ENCODE results near the gene RNU7-1. TPM values are rescaled to one million over a fixed set of nuclear protein-coding genes. Genes with fewer than 3 reads are reported as not detected.

Gene RNU7-1
- polyA plus RNA-seq, 1 donor, result not detected

DNA sequence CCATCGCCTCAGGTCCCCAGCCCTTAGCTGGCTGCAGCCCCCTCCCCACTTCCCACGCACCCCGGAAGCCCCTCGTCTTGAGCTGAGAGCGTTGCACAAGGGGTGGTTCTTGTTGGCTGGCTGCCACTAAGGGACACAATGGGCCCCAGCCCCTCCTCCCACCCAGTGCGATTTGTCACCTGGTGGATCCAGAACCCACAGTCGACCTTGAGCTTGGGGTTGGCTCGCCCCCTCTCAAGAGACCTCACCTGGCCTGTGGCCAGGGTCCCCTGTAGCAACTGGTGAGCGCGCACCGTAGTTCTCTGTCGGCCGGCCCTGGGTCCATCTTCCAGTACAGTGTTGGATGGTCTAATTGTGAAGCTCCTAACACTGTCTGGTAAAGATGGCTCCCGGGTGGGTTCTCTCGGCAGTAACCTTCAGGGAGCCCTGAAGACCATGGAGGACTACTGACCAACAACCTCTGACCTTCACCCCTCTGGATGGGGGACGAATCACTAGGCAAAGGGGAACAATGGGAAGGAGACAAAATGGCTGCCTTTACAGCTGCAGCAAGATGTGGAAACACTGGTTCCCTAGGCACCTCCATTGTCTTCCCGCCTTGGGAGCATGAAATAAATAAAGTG is 20.3 kb downstream of the RNU7-1 start:
- DNase-seq, result no peak

DNA sequence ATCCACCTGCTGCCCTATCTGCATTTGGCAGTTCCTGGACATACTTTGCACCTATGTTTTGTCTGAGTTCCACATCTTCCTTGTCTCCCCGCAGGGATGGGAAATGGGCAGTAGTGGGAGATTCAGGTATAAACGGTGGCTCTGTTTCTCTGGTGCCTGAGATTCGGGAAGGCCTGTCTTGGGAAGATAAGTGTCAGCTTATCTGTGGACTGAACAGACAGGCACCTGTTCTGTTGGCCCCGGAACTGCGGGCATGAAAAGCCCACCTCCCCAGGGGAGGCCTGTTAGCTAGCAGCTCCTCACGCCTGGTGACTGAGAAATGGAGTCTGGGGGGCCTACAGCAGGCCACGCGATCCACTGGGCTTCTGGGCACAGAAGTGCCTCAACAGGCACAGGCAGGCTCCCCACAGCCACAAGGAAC is 21.0 kb downstream of the RNU7-1 start:
- no peak for DNase-seq

DNA sequence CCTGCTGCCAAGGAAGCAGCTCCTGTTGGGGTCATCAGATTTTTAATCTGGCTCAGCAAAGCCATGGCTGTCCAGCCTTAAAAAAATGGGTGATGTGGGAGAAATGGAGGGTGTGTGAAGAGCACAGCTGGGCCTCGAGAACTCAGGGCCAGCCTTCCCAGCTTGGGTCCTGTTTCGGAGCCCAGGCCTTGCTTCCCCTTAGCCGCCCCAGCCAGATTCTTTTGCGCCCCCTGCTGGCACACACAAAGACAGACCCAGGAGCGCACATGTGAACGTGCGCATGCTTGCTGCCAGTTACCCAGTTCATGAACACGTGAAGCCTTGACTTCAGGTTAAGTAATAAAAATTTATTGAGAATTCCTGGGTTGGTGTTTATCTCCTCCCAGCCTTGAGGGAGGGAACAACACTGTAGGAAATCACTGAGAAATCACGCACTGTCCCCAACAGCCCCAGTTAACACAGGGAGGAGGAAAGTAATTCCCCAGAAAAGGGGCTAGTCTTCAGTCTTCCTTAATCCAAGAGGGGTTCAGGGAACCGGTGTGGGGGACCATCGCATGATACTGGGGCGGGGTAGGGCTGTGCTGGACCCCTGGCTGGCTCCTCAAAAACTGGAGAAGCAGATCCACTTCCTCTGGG is 21.5 kb downstream of the RNU7-1 start:
- peak; percentile 85 for DNase-seq

DNA sequence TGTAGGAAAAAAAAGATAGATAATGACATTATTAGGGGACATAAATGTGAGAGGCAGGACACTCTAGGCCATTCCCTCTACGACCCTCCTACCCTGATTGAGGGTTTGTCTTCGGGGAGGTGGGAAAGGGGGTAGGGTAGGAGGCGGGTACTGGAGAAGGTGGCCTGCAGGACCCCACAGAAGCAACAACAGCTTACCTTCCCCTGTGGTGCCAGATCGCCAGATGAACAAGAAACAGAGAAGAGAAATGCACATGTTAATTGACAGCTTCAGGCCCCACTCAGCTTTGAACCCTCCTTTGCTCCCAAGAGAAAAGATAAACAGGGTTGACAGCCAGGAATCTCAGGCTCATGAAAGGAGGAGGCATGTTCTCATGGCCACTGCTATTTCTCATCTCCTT is 22.1 kb downstream of the RNU7-1 start:
- no peak for DNase-seq

DNA sequence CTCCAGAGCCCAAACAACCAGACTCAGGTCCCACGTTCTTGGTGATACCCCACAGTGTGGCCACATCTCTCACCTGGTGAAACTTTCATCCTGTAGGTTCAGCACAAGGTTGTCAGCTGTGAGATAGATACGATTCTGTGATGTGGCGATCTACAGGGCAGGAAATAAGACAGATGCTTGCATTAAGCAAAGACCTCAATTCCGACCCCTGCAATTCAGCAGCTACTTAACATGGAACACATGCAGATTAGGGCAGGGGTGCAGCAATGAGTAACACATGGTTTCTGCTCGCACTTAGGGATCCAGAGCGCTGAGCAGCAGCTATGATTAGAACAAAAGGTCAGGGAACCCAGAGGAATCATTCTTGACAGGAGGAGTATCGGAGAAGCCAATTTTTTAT is 22.7 kb downstream of the RNU7-1 start:
- DNase-seq, result no peak

DNA sequence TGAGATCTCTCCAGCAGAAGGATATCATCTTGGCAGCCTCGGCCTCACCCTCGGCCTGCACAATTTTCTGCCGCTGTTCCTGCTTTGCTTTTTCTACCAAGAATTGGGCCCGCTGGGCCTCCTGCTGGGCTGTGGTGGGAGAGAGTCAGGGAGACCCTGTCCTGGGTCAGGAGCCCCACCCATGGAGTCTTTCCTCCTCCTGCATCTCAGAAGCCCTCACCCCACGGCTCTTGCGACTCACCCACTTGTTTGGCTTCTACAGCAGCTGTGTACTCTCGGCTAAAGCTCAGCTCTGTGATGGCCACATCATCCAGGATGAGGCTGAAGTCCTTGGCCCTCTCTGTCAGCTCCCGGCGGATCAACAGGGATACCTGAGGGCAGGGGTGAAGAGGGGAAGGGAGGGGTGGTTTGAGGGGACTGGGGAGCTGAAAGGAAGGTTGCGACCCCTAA is 24.1 kb downstream of the RNU7-1 start:
- DNase-seq, result no peak

DNA sequence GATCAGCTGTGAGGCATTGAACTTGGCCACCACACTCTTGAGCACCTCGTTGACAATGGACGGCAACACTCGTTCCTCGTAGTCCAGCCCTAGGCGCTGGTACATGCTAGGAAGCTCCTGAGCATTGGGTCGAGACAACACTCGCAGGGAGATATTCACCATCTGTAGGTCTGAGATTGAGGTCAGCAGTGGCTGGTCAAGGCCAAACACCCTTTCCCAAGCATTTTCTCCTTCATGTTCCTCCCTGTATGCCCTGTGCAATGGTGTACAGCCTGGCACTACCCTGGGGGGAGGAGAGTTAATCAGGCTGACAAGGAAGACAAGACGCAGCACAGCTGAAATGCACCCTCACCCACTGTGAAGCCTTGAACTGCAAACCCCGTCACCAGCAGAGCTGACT is 24.8 kb downstream of the RNU7-1 start:
- DNase-seq, result no peak

DNA sequence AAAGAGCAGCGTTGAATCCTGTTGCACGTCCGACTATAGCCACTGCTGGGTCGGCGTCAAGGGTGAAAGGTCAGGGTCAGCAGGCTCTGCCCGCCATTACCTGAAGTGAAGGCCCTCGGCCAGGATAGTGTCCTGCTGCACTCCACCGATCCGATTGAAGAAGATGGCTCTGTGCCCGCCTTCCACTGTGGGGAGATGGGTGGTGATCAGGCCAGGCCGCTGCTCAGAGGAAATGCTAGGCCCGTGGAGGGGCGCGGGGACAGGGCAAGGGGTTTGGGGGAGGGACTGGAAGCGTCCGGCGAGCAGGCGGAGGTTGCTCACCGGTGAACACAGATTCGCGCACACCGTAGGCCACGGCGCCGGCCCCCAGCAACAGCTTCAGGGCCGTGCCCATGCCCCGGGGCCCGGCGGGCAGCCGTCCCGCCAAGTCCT is 26.5 kb downstream of the RNU7-1 start:
- DNase-seq, result no peak

DNA sequence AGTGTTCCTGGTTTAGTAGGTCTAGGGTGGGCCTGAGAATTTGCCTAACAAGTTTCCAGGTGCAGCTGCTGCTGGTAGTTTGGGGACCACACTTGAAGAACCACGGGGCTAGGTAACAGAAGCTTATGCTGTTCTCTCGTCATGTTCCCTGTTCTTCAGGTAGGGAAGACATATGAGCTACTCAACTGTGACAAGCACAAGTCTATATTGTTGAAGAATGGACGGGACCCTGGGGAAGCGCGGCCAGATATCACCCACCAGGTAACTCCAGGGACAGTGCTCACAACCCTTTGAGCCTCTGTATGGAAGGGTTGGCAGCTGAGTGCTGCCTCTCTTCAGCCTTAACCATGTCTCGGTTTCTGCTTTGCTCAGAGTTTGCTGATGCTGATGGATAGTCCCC is 30.6 kb downstream of the RNU7-1 start:
- DNase-seq, result no peak

DNA sequence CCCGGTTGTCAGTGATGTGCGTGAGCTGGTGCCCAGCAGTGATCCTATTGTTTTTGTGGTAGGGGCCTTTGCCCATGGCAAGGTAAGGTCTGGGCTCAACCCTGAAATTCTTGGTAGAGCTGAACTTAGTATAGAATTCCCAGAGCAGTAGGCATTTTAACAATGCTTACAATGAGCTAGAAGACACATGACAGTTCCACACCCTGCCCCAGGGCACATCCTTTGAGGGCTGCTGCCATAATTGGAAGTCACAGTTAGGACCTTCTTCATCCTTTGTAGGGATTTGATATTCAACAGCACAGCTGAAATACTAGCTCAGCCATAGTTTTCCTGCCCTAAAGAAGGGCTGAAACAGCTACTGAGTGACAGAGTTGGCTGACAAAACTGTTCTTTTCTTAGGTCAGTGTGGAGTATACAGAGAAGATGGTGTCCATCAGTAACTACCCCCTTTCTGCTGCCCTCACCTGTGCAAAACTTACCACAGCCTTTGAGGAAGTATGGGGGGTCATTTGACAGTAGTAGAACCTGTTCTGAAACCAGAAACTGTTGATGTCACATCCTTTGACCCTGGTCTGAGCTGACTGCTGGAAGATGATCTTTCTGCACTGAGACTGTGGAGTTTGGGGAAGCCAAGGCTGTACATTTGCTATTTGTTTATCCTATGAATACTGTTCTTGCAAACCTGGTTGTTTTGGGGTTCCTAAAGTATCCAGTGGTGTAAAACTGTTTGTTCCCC is 31.8 kb downstream of the RNU7-1 start:
- DNase-seq, result no peak

DNA sequence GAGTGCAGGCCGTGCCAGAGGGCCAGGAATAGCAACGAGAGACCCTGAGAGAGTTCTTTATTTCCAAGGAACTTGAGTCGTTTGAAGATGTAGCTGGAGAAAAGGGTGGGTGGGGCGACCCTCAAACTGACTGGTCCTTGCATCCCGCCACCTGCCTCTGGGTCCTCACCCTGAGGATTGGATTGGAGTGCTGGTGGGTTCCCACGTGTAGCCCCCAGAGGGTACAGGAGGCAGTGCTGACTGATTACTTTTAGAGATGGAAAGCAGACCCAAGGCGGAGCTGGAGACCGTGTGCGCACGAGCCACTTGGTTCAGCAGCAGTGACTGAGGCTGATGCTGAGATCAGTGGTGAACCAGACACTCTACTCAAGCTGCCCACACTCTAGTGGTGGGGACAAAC is 34.0 kb downstream of the RNU7-1 start:
- DNase-seq, result no peak

DNA sequence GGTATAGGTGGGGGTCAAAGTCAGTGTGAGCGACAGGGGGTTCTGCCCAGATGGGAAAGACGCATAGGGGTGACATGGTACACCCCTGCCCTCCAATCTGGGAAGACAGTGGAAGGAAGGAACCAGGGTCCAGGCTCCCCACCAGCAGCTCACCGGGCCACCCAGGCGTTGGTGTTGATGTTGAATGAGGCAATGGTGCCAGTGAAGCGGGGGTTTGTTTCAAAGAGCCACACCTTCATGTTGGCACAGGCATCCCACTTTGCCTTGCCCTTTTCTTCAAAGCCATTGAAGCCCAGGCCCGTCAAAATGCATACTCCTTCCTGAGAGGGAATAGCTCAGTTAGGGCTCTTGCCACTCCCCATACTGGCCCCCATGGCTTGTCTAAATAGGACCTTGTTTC is 34.6 kb downstream of the RNU7-1 start:
- no peak for DNase-seq

DNA sequence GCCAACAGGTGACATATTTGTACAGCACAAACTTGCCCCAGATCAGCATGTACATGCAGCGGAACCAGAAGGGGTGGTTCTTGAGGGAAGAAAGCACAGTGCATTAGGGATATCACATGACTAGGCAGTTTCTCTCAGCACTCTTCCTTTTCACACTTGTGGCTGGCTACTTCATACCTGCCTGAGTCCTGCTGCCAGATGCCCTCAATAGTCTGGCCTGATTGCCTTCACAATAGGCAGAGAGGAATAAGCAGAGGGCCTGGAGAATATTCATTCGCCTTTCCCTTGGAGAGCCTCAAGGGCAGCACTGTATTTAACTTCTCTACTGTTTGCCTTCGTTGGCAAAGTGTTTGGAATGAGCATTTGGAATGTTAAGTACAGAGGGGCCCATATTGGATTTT is 35.0 kb downstream of the RNU7-1 start:
- no peak for DNase-seq

DNA sequence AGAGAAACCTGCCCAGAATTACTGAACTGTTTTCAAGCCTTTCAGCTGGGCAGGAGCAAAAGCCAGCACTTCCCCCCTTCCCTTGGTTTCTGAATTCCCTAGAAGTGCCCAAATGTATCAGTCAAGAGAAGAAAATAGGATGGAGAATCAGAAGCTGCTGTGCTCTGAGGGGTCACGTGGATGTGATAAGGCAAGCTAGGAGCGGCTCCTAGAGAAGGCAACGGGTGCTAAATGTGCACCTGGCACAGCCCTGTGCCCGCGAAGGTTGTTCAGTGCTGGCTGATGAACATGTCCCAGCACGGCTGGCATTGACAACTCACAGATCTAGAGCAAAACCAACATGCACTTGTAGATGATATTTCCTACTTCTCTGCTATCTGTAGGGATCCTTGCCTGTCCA is 35.4 kb downstream of the RNU7-1 start:
- no peak for DNase-seq

DNA sequence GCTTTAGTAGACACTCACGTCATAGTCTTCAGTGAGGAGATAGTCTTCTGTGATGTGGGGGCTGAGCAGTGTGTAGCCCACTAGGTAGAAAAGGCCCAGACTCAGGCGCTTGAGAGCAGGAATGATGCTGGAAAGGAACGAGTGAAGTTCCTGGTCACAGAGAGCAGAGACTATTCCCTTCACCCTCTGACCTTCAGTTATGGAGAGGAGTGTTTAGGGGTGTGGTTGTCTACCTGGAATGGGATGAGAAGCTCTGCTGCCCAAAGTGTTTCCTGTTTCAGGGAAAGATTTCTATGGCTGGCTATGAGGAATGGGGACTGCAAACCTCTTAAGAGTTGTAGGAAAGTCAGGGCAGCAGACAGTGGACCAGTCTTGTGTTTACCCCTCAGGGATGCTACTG is 35.8 kb downstream of the RNU7-1 start:
- no peak for DNase-seq

DNA sequence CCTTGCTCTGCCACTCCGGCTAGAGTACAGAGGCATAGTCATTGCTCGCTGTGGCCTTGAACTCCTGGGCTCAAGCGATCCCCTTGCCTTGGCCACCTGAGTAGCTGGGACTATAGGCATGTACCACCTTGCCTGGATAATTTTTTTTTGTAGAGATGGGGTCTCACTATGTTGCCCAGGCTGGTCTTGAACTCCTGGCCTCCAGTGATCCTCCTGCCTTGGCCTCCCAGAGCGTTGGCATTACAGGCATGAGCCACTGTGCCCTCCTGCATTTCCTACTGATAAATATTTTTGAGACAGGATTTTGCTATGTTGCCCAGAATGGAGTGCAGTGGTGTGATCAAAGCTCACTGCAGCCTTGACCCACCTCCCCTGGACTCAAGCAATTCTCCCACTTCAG is 36.5 kb downstream of the RNU7-1 start:
- no peak for DNase-seq

DNA sequence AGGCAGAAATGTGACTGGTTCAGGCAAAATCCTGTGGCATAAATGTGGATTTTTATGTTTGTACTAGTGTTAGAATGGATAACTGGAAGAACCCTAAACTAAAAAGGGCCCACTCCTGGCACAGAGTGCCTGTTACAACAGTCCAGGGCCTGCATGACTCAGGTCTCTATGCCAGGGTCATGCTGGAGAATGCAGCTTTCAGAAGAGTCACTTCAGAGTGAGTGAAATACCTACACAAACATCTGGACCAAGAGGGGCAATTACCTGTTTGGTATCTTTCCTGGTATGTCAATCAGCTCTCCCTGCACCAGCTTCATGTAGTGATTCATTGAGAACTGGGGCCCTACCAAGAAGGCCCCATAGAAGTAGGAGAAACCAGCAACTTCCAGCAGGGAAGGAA is 37.1 kb downstream of the RNU7-1 start:
- no peak for DNase-seq

DNA sequence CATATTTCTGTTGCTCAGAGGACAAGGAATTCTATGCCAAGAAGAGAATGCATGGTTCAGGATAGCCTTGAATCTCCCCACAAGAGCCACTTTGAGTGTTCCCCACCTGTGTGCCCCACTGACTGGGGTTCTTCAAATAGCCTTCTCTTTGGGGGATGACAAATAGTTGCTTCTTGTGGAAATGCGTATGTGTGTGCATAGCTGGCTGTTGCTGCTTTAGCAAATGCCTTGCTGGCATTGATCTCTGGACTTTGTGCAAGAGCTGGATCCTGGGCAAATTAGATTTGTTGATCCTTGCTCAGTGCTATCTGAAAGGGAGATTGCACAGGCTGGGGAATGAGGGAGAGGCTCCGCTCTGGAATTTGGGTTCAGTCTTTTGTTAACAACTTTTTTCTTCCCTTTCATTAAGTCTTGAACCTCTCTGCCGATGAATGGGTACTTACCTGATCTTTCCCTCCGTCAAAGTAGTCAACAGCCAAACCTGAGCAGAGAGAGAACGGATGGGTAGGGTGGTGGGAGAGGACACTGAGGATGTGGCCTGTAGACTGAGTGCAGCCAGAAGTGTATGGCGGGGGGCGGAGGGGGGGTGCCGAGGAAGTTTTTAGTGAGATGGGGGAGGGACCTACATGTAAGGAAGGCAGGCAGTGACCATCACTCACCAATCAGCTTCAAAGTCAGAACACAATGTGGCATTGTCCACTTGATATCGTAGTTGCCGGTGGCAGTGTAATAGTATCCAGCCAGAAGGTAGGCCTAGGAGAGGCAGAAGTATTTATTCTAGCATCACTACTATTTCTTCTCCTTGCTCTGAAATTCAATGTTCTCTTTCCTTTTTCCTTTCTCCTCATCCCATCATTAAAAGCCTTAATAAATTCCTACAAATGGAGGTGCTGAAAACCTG is 37.8 kb downstream of the RNU7-1 start:
- no peak for DNase-seq

DNA sequence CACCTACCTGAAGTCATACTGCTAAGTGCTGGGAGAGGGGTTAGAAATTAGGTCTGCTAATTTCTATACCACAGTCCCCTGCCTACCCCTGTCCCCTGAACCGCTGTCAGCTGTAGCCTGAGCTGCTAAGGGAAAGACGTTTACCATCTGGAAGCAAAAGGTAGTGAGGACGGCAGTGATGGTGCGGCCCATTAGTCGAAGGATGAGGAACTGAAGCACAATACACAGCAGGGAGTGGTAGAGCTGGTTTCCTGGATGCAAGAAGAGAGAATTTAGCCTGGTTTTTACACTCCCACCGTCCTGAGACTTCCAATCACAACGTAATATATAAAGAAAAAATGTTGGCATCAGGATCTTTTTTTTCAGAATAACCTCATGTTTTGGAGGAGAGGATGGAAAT is 38.9 kb downstream of the RNU7-1 start:
- no peak for DNase-seq

DNA sequence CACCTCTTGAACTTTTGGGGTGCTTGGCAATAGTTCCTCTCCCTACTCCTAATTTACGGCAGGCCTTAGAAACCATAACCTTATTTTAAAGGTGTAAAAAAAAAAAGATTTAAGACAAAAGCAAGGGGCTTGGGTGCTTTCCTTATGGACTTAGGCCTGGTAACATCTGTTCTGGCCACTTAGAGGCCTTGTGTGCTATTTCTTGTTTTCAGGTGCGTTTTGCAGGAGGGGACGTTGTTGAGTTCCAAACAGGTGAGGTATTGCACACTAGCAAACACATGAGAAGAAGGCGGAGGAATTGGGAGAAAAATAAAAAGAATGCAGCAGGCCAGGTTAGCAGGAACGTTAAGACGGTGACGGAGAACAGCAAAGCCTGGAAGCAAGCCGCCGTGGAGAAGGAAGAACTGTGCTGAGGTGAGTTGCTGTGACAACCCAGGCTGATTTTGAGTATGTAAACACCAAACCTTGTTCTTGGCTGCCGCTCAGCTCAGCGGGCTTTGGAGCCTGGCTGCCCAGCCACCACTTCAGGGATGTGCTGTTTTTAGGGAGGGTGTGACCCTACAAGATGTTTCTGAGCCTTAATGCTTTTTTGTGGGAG is 44.4 kb downstream of the RNU7-1 start:
- DNase-seq, result no peak

Measured in left kidney (tissue), 2 donors.